HepG2 (cell line): ENCODE data around the gene GGA1. TPM values are rescaled to one million over a fixed set of nuclear protein-coding genes. Genes with fewer than 3 reads are reported as not detected.

Experiments used
- ATF1 ChIP-seq: IDR thresholded peaks from 2 replicates; pipeline ENCODE4 v1.6.1; 2016; ENCODE audit warnings: mild to moderate bottlenecking, control low read depth
- MEIS2 ChIP-seq: sonication (generic); formaldehyde crosslinking; IDR thresholded peaks from 2 replicates; pipeline ENCODE4 v1.9.0; 2021; ENCODE audit warnings: mild to moderate bottlenecking, missing genetic modification reagents
- NBN ChIP-seq: fragments of 450-650 bp; conservative IDR thresholded peaks from 2 replicates; pipeline ENCODE4 v1.6.1; 2017
- NCOA5 ChIP-seq: sonication (generic); formaldehyde crosslinking; IDR thresholded peaks from 2 replicates; pipeline ENCODE4 v1.4.0; 2020; ENCODE audit warnings: missing genetic modification reagents
- NCOR1 ChIP-seq: fragments of 200-600 bp; sonication (generic); IDR thresholded peaks from 2 replicates; pipeline ENCODE4 v1.7.0; 2017; ENCODE audit warnings: antibody characterized with exemption, low read length, borderline replicate concordance
- NFATC3 ChIP-seq: sonication (generic); formaldehyde crosslinking; IDR thresholded peaks from 2 replicates; pipeline ENCODE4 v1.5.1; 2020; ENCODE audit warnings: mild to moderate bottlenecking, missing genetic modification reagents
- NFIB ChIP-seq: sonication (generic); formaldehyde crosslinking; IDR thresholded peaks from 2 replicates; pipeline ENCODE4 v1.9.0; 2021; ENCODE audit warnings: missing genetic modification reagents, mild to moderate bottlenecking, borderline replicate concordance
- RBAK ChIP-seq: sonication (generic); formaldehyde crosslinking; IDR thresholded peaks from 2 replicates; pipeline ENCODE4 v1.5.1; 2020; ENCODE audit warnings: mild to moderate bottlenecking, missing genetic modification reagents
- RNF219 ChIP-seq: sonication (generic); formaldehyde crosslinking; IDR thresholded peaks from 2 replicates; pipeline ENCODE4 v1.5.0; 2020; ENCODE audit warnings: mild to moderate bottlenecking, missing genetic modification reagents
- SIX4 ChIP-seq: sonication (generic); formaldehyde crosslinking; IDR thresholded peaks from 2 replicates; pipeline ENCODE4 v1.4.0; 2020; ENCODE audit warnings: missing genetic modification reagents
- SNAPC2 ChIP-seq: sonication (generic); formaldehyde crosslinking; IDR thresholded peaks from 2 replicates; pipeline ENCODE4 v1.8.1; 2022; ENCODE audit warnings: mild to moderate bottlenecking, missing genetic modification reagents
- TBL1XR1 ChIP-seq: fragments of 150-350 bp; IDR thresholded peaks from 2 replicates; pipeline ENCODE4 v1.6.1; 2014; ENCODE audit warnings: borderline replicate concordance, low read length; ENCODE audit not compliant: partially characterized antibody
- TCF12 ChIP-seq, 2 experiments: fragments of 450-650 bp in 1 of 2; sonication (generic) in 1 of 2; formaldehyde crosslinking in 1 of 2; IDR thresholded peaks; 2 replicates each; pipeline versions ENCODE4 v1.6.1 to v1.8.0; 2017 to 2022; ENCODE audit warnings: antibody characterized with exemption in 1 of 2, mild to moderate bottlenecking in 1 of 2, missing genetic modification reagents in 1 of 2, moderate library complexity in 1 of 2
- ZBTB3 ChIP-seq: sonication (generic); formaldehyde crosslinking; IDR thresholded peaks from 2 replicates; pipeline ENCODE4 v1.4.0; 2020; ENCODE audit warnings: low read depth, mild to moderate bottlenecking, moderate library complexity, missing genetic modification reagents, borderline replicate concordance
- ZNF207 ChIP-seq: fragments of 450-650 bp; IDR thresholded peaks from 2 replicates; pipeline ENCODE4 v1.6.1; 2016; ENCODE audit warnings: antibody characterized with exemption, borderline replicate concordance
- ZNF660 ChIP-seq: sonication (generic); formaldehyde crosslinking; IDR thresholded peaks from 2 replicates; pipeline ENCODE4 v1.5.1; 2020; ENCODE audit warnings: mild to moderate bottlenecking, low read depth, missing genetic modification reagents, borderline replicate concordance
- ZNF746 ChIP-seq: sonication (generic); formaldehyde crosslinking; IDR thresholded peaks from 2 replicates; pipeline ENCODE4 v1.8.0; 2022; ENCODE audit warnings: mild to moderate bottlenecking, missing genetic modification reagents
- ZZZ3 ChIP-seq: sonication (generic); formaldehyde crosslinking; IDR thresholded peaks from 2 replicates; pipeline ENCODE4 v1.4.0; 2020; ENCODE audit warnings: missing genetic modification reagents, mild to moderate bottlenecking, borderline replicate concordance
- polyA plus RNA-seq, 8 experiments: library from polyadenylated mRNA; depleted of rRNA in 3 of 8; stranded (reverse) in 7 of 8; unstranded in 1 of 8; fragments of >200 nt; fragmentation: Illumina TruSeq in 4 of 8; extraction: Trizol in 4 of 8; gene quantifications; 2 replicates each; pipeline versions ENCODE4 v1.2.1 to v1.2.3, GENCODE V29; 2011 to 2016; ENCODE audit warnings: low read depth in 4 of 8, missing spikeins in 1 of 8, mixed read lengths in 1 of 8; ENCODE audit not compliant: insufficient read depth in 1 of 8
- total RNA-seq, 5 experiments: library from RNA; depleted of rRNA; stranded (reverse); fragments of >200 nt; fragmentation: Illumina TruSeq; extraction: Trizol; gene quantifications; 2 replicates each; pipeline ENCODE4 v1.2.3, GENCODE V29; 2016; ENCODE audit warnings: low read depth in 1 of 5
- TF ChIP-seq, protein P1 (sequence below): sonication (generic); formaldehyde crosslinking; IDR thresholded peaks from 2 replicates; pipeline ENCODE4 v1.5.0; 2020; ENCODE audit warnings: missing genetic modification reagents
- TF ChIP-seq, protein P2 (sequence below): sonication (generic); formaldehyde crosslinking; IDR thresholded peaks from 2 replicates; pipeline ENCODE4 v1.5.1; 2020; ENCODE audit warnings: mild to moderate bottlenecking, missing genetic modification reagents, borderline replicate concordance
- TF ChIP-seq, protein P3 (sequence below): sonication (generic); formaldehyde crosslinking; IDR thresholded peaks from 2 replicates; pipeline ENCODE4 v1.8.0; 2023; ENCODE audit warnings: mild to moderate bottlenecking, missing genetic modification reagents

GGA1 gene
- total and polyA plus RNA-seq, 2 of the 13 experiments (the other 11 are each of a cell fraction or from before 2014, with no cell fraction given) = 29.1 to 87.2 TPM

GRCh38 chr22:37563153-37564081, 45.2 kb upstream of the GGA1 start (continued):
- no peak for TF ChIP-seq ZNF207
- TF ChIP-seq, protein P1, sequence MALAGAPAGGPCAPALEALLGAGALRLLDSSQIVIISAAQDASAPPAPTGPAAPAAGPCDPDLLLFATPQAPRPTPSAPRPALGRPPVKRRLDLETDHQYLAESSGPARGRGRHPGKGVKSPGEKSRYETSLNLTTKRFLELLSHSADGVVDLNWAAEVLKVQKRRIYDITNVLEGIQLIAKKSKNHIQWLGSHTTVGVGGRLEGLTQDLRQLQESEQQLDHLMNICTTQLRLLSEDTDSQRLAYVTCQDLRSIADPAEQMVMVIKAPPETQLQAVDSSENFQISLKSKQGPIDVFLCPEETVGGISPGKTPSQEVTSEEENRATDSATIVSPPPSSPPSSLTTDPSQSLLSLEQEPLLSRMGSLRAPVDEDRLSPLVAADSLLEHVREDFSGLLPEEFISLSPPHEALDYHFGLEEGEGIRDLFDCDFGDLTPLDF = no peak
- TF ChIP-seq SNAPC2 (CRISPR knock-in tag) = no peak
- TF ChIP-seq ZBTB3 = no peak
- TF ChIP-seq TBL1XR1 = peak; percentile 77
- no peak for TF ChIP-seq ATF1
- peak; percentile 64; the same call in 1 of the 2 replicates for TF ChIP-seq NCOR1
- TF ChIP-seq ZNF660 (CRISPR knock-in tag) = no peak
- TF ChIP-seq NCOA5 = no peak
- TF ChIP-seq, protein P2, sequence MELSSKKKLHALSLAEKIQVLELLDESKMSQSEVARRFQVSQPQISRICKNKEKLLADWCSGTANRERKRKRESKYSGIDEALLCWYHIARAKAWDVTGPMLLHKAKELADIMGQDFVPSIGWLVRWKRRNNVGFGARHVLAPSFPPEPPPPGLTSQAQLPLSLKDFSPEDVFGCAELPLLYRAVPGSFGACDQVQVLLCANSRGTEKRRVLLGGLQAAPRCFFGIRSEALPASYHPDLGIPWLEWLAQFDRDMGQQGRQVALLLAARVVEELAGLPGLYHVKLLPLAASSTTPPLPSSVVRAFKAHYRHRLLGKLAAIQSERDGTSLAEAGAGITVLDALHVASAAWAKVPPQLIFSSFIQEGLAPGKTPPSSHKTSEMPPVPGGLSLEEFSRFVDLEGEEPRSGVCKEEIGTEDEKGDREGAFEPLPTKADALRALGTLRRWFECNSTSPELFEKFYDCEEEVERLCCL (CRISPR knock-in tag) = no peak
- TF ChIP-seq NFIB (CRISPR knock-in tag) = no peak
- peak; percentile 76 for TF ChIP-seq ZNF746 (CRISPR knock-in tag)
- TF ChIP-seq TCF12 (IDR thresholded peaks at IDR 0.05) = no peak
- TF ChIP-seq TCF12 (CRISPR knock-in tag; IDR thresholded peaks at IDR 0.05) = no peak
- TF ChIP-seq MEIS2 (CRISPR knock-in tag) = 0 out of 2 replicates have a peak, but pooled peaks have one; percentile 33
- TF ChIP-seq RBAK (CRISPR knock-in tag) = no peak
- no peak for TF ChIP-seq ZZZ3 (CRISPR knock-in tag)
- TF ChIP-seq SIX4 (CRISPR knock-in tag) = no peak; the same call in 1 of the 2 replicates
- no peak for TF ChIP-seq RNF219 (CRISPR knock-in tag)
- TF ChIP-seq NFATC3 (CRISPR knock-in tag) = no peak
- TF ChIP-seq NBN = no peak
- TF ChIP-seq, protein P3, sequence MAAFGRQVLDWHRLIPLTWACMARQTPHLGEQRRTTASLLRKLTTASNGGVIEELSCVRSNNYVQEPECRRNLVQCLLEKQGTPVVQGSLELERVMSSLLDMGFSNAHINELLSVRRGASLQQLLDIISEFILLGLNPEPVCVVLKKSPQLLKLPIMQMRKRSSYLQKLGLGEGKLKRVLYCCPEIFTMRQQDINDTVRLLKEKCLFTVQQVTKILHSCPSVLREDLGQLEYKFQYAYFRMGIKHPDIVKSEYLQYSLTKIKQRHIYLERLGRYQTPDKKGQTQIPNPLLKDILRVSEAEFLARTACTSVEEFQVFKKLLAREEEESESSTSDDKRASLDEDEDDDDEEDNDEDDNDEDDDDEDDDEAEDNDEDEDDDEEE (CRISPR knock-in tag) = no peak
